H9 (cell line): ENCODE results near the gene ACKR3. TPM values are rescaled to one million over a fixed set of nuclear protein-coding genes. Genes with fewer than 3 reads are reported as not detected.

Experiments used
- DNase-seq: peaks from one replicate; pipeline ENCODE4 v3.0.0-alpha.2; 2017
- H2AFZ ChIP-seq: one replicate; pipeline ENCODE4 v1.6.1; 2013; ENCODE audit warnings: mild to moderate bottlenecking, low read length, control low read depth, moderate library complexity
- H2AK5ac ChIP-seq: 2 replicates; pipeline ENCODE4 v1.6.1; 2013; ENCODE audit warnings: low read length, control low read depth, mixed read lengths; ENCODE audit not compliant: insufficient read length
- H2BK120ac ChIP-seq: one replicate; pipeline ENCODE4 v1.6.1; 2013; ENCODE audit warnings: low read depth, mild to moderate bottlenecking, low read length, control low read depth, inconsistent platforms; ENCODE audit not compliant: poor library complexity, severe bottlenecking
- H2BK12ac ChIP-seq: 2 replicates; pipeline ENCODE4 v1.6.1; 2013; ENCODE audit warnings: low read length, control low read depth, mixed read lengths, low read depth; ENCODE audit not compliant: insufficient read length
- H2BK15ac ChIP-seq: 2 replicates; pipeline ENCODE4 v1.6.1; 2013; ENCODE audit warnings: low read depth, low read length, control low read depth
- H2BK20ac ChIP-seq: one replicate; pipeline ENCODE4 v1.6.1; 2013; ENCODE audit warnings: low read depth, mild to moderate bottlenecking, low read length, control low read depth, inconsistent platforms; ENCODE audit not compliant: poor library complexity, severe bottlenecking
- H2BK5ac ChIP-seq: 2 replicates; pipeline ENCODE4 v1.6.1; 2013; ENCODE audit warnings: low read length, control low read depth, mixed read lengths; ENCODE audit not compliant: insufficient read length
- H3K14ac ChIP-seq: 2 replicates; pipeline ENCODE4 v1.6.1; 2013; ENCODE audit warnings: low read length, control low read depth; ENCODE audit not compliant: insufficient read depth
- H3K18ac ChIP-seq: 2 replicates; pipeline ENCODE4 v1.6.1; 2013; ENCODE audit warnings: low read depth, mild to moderate bottlenecking, mixed read lengths, low read length, control low read depth; ENCODE audit not compliant: insufficient read length
- H3K23ac ChIP-seq: 2 replicates; pipeline ENCODE4 v1.6.1; 2013; ENCODE audit warnings: low read length, control low read depth, mixed read lengths, low read depth; ENCODE audit not compliant: insufficient read length
- H3K23me2 ChIP-seq: 2 replicates; pipeline ENCODE4 v1.6.1; 2013; ENCODE audit warnings: low read depth, mild to moderate bottlenecking, mixed read lengths, low read length, control low read depth; ENCODE audit not compliant: insufficient read length, poor library complexity, severe bottlenecking
- H3K27ac ChIP-seq: 2 replicates; pipeline ENCODE4 v1.5.1; 2013; ENCODE audit warnings: low read length, control low read depth, mixed read lengths, low read depth; ENCODE audit not compliant: insufficient read length
- H3K27me3 ChIP-seq: 2 replicates; pipeline ENCODE4 v1.6.1; 2013; ENCODE audit warnings: low read length, control low read depth, inconsistent platforms; ENCODE audit not compliant: insufficient read depth
- H3K4ac ChIP-seq: 2 replicates; pipeline ENCODE4 v1.6.1; 2013; ENCODE audit warnings: low read depth, mild to moderate bottlenecking, control low read depth, inconsistent platforms, low read length, moderate library complexity
- H3K4me1 ChIP-seq: 2 replicates; pipeline ENCODE4 v1.6.1; 2013; ENCODE audit warnings: low read length, control low read depth, inconsistent platforms; ENCODE audit not compliant: insufficient read depth
- H3K4me2 ChIP-seq: 2 replicates; pipeline ENCODE4 v1.6.1; 2013; ENCODE audit warnings: low read length, control low read depth, mixed read lengths; ENCODE audit not compliant: insufficient read length, insufficient read depth
- H3K56ac ChIP-seq: 2 replicates; pipeline ENCODE4 v1.6.1; 2013; ENCODE audit warnings: low read depth, mild to moderate bottlenecking, mixed read lengths, low read length, control low read depth; ENCODE audit not compliant: insufficient read length
- H3K79me1 ChIP-seq: 2 replicates; pipeline ENCODE4 v1.6.1; 2013; ENCODE audit warnings: low read depth, mild to moderate bottlenecking, moderate library complexity, low read length, control low read depth, inconsistent platforms; ENCODE audit not compliant: insufficient read depth, poor library complexity, severe bottlenecking
- H3K79me2 ChIP-seq: 2 replicates; pipeline ENCODE4 v1.6.1; 2013; ENCODE audit warnings: low read length, control low read depth, inconsistent platforms; ENCODE audit not compliant: insufficient read depth
- H3K9ac ChIP-seq: 2 replicates; pipeline ENCODE4 v1.6.1; 2013; ENCODE audit warnings: low read length, control low read depth, mixed read lengths; ENCODE audit not compliant: insufficient read length; ENCODE audit errors: extremely low read depth
- H3K9me3 ChIP-seq: one replicate; pipeline ENCODE4 v1.6.1; 2013; ENCODE audit warnings: low read depth, low read length, inconsistent platforms; ENCODE audit not compliant: control insufficient read depth
- H3T11ph ChIP-seq: one replicate; pipeline ENCODE4 v1.6.1; 2013; ENCODE audit warnings: mild to moderate bottlenecking, low read length, control low read depth, inconsistent platforms
- H4K20me1 ChIP-seq: one replicate; pipeline ENCODE4 v1.6.1; 2013; ENCODE audit not compliant: control insufficient read depth, insufficient read length, insufficient read depth
- H4K5ac ChIP-seq: 2 replicates; pipeline ENCODE4 v1.6.1; 2013; ENCODE audit warnings: low read depth, mild to moderate bottlenecking, mixed read lengths, low read length, control low read depth; ENCODE audit not compliant: insufficient read length
- H4K8ac ChIP-seq: replicated peaks from 2 replicates; pipeline ENCODE4 v1.6.1; 2013; ENCODE audit warnings: low read length, control low read depth, mixed read lengths, low read depth; ENCODE audit not compliant: insufficient read length
- H4K91ac ChIP-seq: 2 replicates; pipeline ENCODE4 v1.6.1; 2013; ENCODE audit warnings: low read depth, mild to moderate bottlenecking, moderate library complexity, mixed read lengths, low read length, control low read depth; ENCODE audit not compliant: insufficient read length
- H3K27ac Mint-ChIP-seq, 3 experiments: 2 replicates in 2 of 3; 3 replicates in 1 of 3; pipeline ENCODE4 v1.8.0; 2020 to 2021; ENCODE audit warnings: mixed read lengths in 3 of 3, mild to moderate bottlenecking in 1 of 3, moderate library complexity in 1 of 3
- H3K27me3 Mint-ChIP-seq: 2 replicates; pipeline ENCODE4 v1.8.0; 2021; ENCODE audit warnings: low read depth, mild to moderate bottlenecking, moderate library complexity, mixed read lengths
- H3K36me3 Mint-ChIP-seq, 3 experiments: 2 replicates in 2 of 3; 3 replicates in 1 of 3; pipeline ENCODE4 v1.8.0; 2020 to 2021; ENCODE audit warnings: low read depth in 3 of 3, mixed read lengths in 3 of 3; ENCODE audit not compliant: insufficient read depth in 1 of 3
- H3K4me1 Mint-ChIP-seq, 2 experiments: 2 replicates each; pipeline ENCODE4 v1.8.0; 2020; ENCODE audit warnings: mixed read lengths in 2 of 2
- H3K4me3 Mint-ChIP-seq, 2 experiments: 2 replicates in 1 of 2; 3 replicates in 1 of 2; pipeline ENCODE4 v1.8.0; 2020 to 2021; ENCODE audit warnings: mild to moderate bottlenecking in 2 of 2, mixed read lengths in 2 of 2, moderate library complexity in 1 of 2
- H3K9me3 Mint-ChIP-seq, 2 experiments: 2 replicates in 1 of 2; 3 replicates in 1 of 2; pipeline ENCODE4 v1.8.0; 2020; ENCODE audit warnings: mild to moderate bottlenecking in 2 of 2, mixed read lengths in 2 of 2, moderate library complexity in 1 of 2
- CTCF ChIP-seq: fragments of 200-600 bp; sonication (generic); conservative IDR thresholded peaks from 3 replicates; pipeline ENCODE4 v1.8.0; 2021; ENCODE audit warnings: antibody characterized with exemption, mild to moderate bottlenecking
- WGBS: extraction: QIAGEN DNeasy Blood & Tissue Kit; methylation state at CpG from one replicate; pipeline ENCODE4 v1.1.7; 2013; ENCODE audit warnings: missing lambda C conversion rate, low lambda C conversion rate, mixed read lengths; ENCODE audit not compliant: insufficient read length; ENCODE audit errors: extremely low coverage; 5-methylcytosine and 5-hydroxymethylcytosine counted together
- total RNA-seq: library from RNA; stranded (reverse); gene quantifications from 2 replicates; pipeline ENCODE4 v1.2.1, GENCODE V29; 2021

The ACKR3 gene
- total RNA-seq, 1 experiment from 2014 or later, result 0.44 TPM

GRCh38 chr2:236565212-236565611 lies 4.4 kb upstream of the ACKR3 start:
- no peak overlapping the region for H3K14ac ChIP-seq
- DNase-seq, result no peak
- Mint-ChIP-seq H3K4me1 (peaks cover 41 to 48% of the 10 kb centered on the region in 2 experiments), H3K27me3 (peaks cover 48% of the 10 kb centered on the region), H3K9me3 (no peaks in the 10 kb centered on the region; a peak in 1 of 5 replicates), H3K27ac (no peak overlapping the region), H3K36me3 (no peaks in the 10 kb centered on the region; a peak in 2 of 7 replicates), H3K4me3 (no peak overlapping the region)
- no peak overlapping the region for H3K18ac ChIP-seq
- H2AFZ ChIP-seq, result no peak overlapping the region
- H3K79me2 ChIP-seq, result no peaks in the 10 kb centered on the region
- no peak overlapping the region for H4K91ac ChIP-seq
- H3K79me1 ChIP-seq, result no peaks in the 10 kb centered on the region
- H2BK15ac ChIP-seq, result no peak overlapping the region
- no peak for TF ChIP-seq CTCF
- no peak overlapping the region for H2BK120ac ChIP-seq
- no peaks in the 10 kb centered on the region for H4K20me1 ChIP-seq
- no peak overlapping the region for H3K9ac ChIP-seq
- no peak overlapping the region for H3K56ac ChIP-seq
- H4K5ac ChIP-seq, result no peak overlapping the region
- 0 out of 2 replicates have a peak, but pooled peaks cover 1% of the 10 kb centered on the region for H3K4me1 ChIP-seq
- H4K8ac ChIP-seq, result no peak overlapping the region
- no peaks in the 10 kb centered on the region for H3K9me3 ChIP-seq
- no peak overlapping the region for H3K4me2 ChIP-seq
- no peak overlapping the region for H3K4ac ChIP-seq
- H3T11ph ChIP-seq, result no peak overlapping the region
- no peak overlapping the region for H2BK12ac ChIP-seq
- no peak overlapping the region for H2AK5ac ChIP-seq
- H2BK20ac ChIP-seq, result no peak overlapping the region
- no CpG with 5 or more reads among the region's 3 CpGs for WGBS
- peaks cover 7% of the 10 kb centered on the region for H3K23me2 ChIP-seq
- H3K27me3 ChIP-seq, result peaks cover 11% of the 10 kb centered on the region; the same call in 1 of the 2 replicates
- H3K23ac ChIP-seq, result no peak overlapping the region
- H3K27ac ChIP-seq, result no peak overlapping the region
- H2BK5ac ChIP-seq, result no peak overlapping the region
